ENCODE measurements around the gene SLC9A7. TPM values are rescaled to one million over a fixed set of nuclear protein-coding genes. Genes with fewer than 3 reads are reported as not detected.

Gene SLC9A7
- total and polyA plus RNA-seq, 4 experiments from 2014 or later = 0.42 to 3.5 (median 2.0) TPM

DNA sequence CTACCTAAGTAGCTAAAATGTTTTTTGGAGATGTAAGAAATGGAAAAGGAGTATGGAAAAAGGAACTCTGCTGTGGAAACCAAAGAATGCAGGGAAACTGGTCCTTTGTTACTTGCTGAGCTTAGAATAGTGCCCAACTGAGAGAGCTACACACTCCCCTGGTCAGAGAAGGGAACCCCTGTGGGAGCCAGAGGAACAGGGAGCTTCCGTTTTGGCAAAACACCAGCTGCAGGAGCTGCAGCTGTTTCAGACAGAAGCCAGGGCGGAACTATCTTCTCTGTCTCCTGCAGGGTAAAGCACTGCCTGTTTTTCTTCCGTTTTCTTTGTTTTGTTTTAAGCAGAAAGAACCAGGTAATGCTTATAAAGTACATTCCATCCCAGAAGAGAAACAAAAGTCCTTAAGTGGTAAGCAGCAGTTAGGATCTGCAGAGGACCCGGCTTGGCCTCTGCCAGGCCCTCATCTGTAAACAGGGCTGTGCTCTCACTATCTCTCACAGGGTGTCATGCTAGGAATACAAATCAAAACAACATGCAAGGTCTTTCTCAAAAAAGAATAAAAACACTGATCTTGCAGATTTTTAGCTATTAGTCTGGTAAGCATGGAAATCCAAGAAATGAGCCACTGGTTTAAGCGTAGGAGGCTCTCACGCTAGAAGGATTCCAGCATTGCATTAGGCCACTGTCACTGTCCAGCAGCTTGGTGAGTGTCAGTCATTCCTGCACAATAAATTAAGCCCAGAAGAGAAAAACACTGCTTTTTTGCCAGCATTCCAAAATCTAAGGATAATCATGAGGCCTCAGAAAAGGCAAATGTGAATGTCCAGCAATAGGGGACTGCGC, 109.3 kb downstream of the SLC9A7 start:
- Histone ChIP-seq H3K36me3 (ENCODE audit: insufficient read depth, low read length) (no peaks in the 10 kb centered on the region), H3K4me3 (ENCODE audit: low read length in 2 of 2) (no peak overlapping the region), H3K27ac (ENCODE audit: low read depth, low read length) (no peak overlapping the region), H3K27me3 (ENCODE audit: insufficient read depth, low read length) (no peaks in the 10 kb centered on the region), H3K4me1 (ENCODE audit: insufficient read depth, low read length) (no peaks in the 10 kb centered on the region), H3K9me3 (ENCODE audit: control insufficient read depth in 1 of 2, low read length in 2 of 2) (no peaks in the 10 kb centered on the region)
- no peaks in the 10 kb centered on the region for H3K27me3 Mint-ChIP-seq
- H3K9me3 Mint-ChIP-seq = no peaks in the 10 kb centered on the region
- no peaks in the 10 kb centered on the region for H3K36me3 Mint-ChIP-seq
- peaks cover 0 to 1% (median 0%) of the 10 kb centered on the region in 4 donors for H3K4me1 Mint-ChIP-seq
- POLR2A ChIA-PET (ENCODE audit: partially characterized antibody) = no interaction called here
- no peak for DNase-seq
- H3K4me3 Mint-ChIP-seq = no peak overlapping the region
- intact Hi-C loops (cut with micrococcal nuclease) = no loop called here
- CTCF ChIA-PET (ENCODE audit: partially characterized antibody) = interaction anchor here (0.8 to 2.0 kb wide), 3 partner anchors 36 to 95 kb away, joined by 3 to 5 read pairs (median 3); no protein-coding TSS in a partner anchor
- no peak overlapping the region for H3K27ac Mint-ChIP-seq

DNA sequence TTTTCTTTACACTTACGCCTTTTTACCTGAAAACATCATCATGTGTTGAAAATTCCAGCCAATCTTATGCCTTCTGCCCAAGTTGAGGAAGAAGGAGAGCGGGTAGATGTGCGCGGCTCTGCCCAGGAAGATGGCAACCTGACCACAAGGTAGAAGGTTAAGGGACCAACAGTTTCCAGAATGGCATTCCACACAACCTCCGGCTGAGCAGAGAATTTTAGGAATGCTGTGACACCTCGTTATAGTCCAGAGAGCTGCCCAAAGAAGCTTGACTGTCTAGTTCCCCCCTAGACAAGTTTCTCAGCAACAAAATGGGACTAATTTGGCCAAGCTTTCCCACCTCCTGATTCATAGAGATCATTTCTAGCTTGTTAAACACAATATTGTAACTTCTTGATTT, 110.3 kb downstream of the SLC9A7 start:
- CTCF ChIA-PET (ENCODE audit: partially characterized antibody) = interaction anchor here (0.8 to 2.0 kb wide), 3 partner anchors 37 to 94 kb away, joined by 3 to 5 read pairs (median 3); no protein-coding TSS in a partner anchor

GRCh38 chrX:46647251-46647650, 111.7 kb downstream of the SLC9A7 start:
- H3K27ac Mint-ChIP-seq = peak overlapping the region in 1 of 7 donors; percentile 55
- ChIA-PET CTCF (ENCODE audit: partially characterized antibody) (no interaction called here), POLR2A (ENCODE audit: partially characterized antibody) (no interaction called here)
- no peaks in the 10 kb centered on the region for H3K4me1 ChIP-seq (ENCODE audit: insufficient read depth, low read length)
- no peak overlapping the region for H3K4me3 Mint-ChIP-seq
- H3K4me1 Mint-ChIP-seq = peaks cover under 1 to 2% (median 1%) of the 10 kb centered on the region in 4 donors
- H3K4me3 ChIP-seq (ENCODE audit: low read length in 2 of 2) = no peak overlapping the region
- no peaks in the 10 kb centered on the region for H3K36me3 Mint-ChIP-seq
- no peak overlapping the region for H3K27ac ChIP-seq (ENCODE audit: low read depth, low read length)
- no peaks in the 10 kb centered on the region for H3K36me3 ChIP-seq (ENCODE audit: insufficient read depth, low read length)
- no peaks in the 10 kb centered on the region for H3K9me3 Mint-ChIP-seq
- intact Hi-C loops (cut with micrococcal nuclease) = no loop called here
- no peaks in the 10 kb centered on the region for H3K9me3 ChIP-seq (ENCODE audit: control insufficient read depth in 1 of 2, low read length in 2 of 2)
- H3K27me3 Mint-ChIP-seq = no peaks in the 10 kb centered on the region
- H3K27me3 ChIP-seq (ENCODE audit: insufficient read depth, low read length) = no peaks in the 10 kb centered on the region
- no peak for DNase-seq

More for the DNA sequence above, 110.3 kb downstream of the SLC9A7 start:
- Mint-ChIP-seq H3K27ac (no peak overlapping the region), H3K4me1 (peaks cover 0 to 1% (median 0%) of the 10 kb centered on the region in 4 donors), H3K4me3 (no peak overlapping the region), H3K9me3 (no peaks in the 10 kb centered on the region), H3K27me3 (no peaks in the 10 kb centered on the region), H3K36me3 (no peaks in the 10 kb centered on the region)
- no peaks in the 10 kb centered on the region for H3K27me3 ChIP-seq (ENCODE audit: insufficient read depth, low read length)
- POLR2A ChIA-PET (ENCODE audit: partially characterized antibody) = no interaction called here
- H3K27ac ChIP-seq (ENCODE audit: low read depth, low read length) = no peak overlapping the region
- H3K9me3 ChIP-seq (ENCODE audit: control insufficient read depth in 1 of 2, low read length in 2 of 2) = no peaks in the 10 kb centered on the region
- DNase-seq = no peak
- no peaks in the 10 kb centered on the region for H3K36me3 ChIP-seq (ENCODE audit: insufficient read depth, low read length)
- no peak overlapping the region for H3K4me3 ChIP-seq (ENCODE audit: low read length in 2 of 2)
- intact Hi-C loops (cut with micrococcal nuclease) = no loop called here
- no peaks in the 10 kb centered on the region for H3K4me1 ChIP-seq (ENCODE audit: insufficient read depth, low read length)

DNA sequence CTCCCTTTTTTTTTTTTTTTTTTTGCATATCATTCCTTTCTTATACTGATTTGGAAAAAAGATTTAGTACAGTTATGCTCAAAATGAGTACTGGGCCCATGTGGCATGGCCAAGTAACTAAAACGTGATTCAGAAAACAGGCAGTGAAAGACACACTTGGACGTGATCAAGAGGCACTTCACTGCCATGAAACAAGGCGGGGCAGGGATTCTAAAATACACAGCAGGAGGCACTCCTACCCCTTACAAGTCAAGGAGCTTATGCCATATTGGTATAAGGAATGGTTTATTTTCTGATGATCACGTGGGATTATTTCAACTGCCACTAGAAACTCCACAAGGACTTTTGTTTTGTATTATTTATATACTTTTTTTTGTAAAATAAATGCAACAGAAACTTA, 113.3 kb downstream of the SLC9A7 start:
- no peak overlapping the region for H3K27ac ChIP-seq (ENCODE audit: low read depth, low read length)
- H3K4me1 Mint-ChIP-seq = peaks cover 4 to 13% (median 6%) of the 10 kb centered on the region in 4 donors
- no peak overlapping the region for H3K4me3 ChIP-seq (ENCODE audit: low read length in 2 of 2)
- intact Hi-C loops (cut with micrococcal nuclease) = no loop called here
- POLR2A ChIA-PET (ENCODE audit: partially characterized antibody) = no interaction called here
- no peaks in the 10 kb centered on the region for H3K27me3 Mint-ChIP-seq
- no peak overlapping the region for H3K4me3 Mint-ChIP-seq
- no peaks in the 10 kb centered on the region for H3K36me3 ChIP-seq (ENCODE audit: insufficient read depth, low read length)
- DNase-seq = no peak
- no peaks in the 10 kb centered on the region for H3K9me3 ChIP-seq (ENCODE audit: control insufficient read depth in 1 of 2, low read length in 2 of 2)
- H3K27ac Mint-ChIP-seq = no peak overlapping the region
- H3K36me3 Mint-ChIP-seq = no peaks in the 10 kb centered on the region
- H3K9me3 Mint-ChIP-seq = no peaks in the 10 kb centered on the region
- CTCF ChIA-PET (ENCODE audit: partially characterized antibody) = interaction anchor here (1.5 kb wide), 1 partner anchor 73 kb away, joined by 5 read pairs; no protein-coding TSS in a partner anchor
- no peaks in the 10 kb centered on the region for H3K27me3 ChIP-seq (ENCODE audit: insufficient read depth, low read length)
- no peaks in the 10 kb centered on the region for H3K4me1 ChIP-seq (ENCODE audit: insufficient read depth, low read length)

- no peak for DNase-seq
- H3K4me3 Mint-ChIP-seq = no peak overlapping the region
- H3K9me3 Mint-ChIP-seq = no peaks in the 10 kb centered on the region
- H3K27me3 Mint-ChIP-seq = no peaks in the 10 kb centered on the region
- no peaks in the 10 kb centered on the region for H3K36me3 ChIP-seq (ENCODE audit: insufficient read depth, low read length)
- no peaks in the 10 kb centered on the region for H3K9me3 ChIP-seq (ENCODE audit: control insufficient read depth in 1 of 2, low read length in 2 of 2)
- H3K27ac ChIP-seq (ENCODE audit: low read depth, low read length) = no peak overlapping the region
- H3K27me3 ChIP-seq (ENCODE audit: insufficient read depth, low read length) = no peaks in the 10 kb centered on the region
- H3K4me1 Mint-ChIP-seq = peaks cover 4 to 13% (median 6%) of the 10 kb centered on the region in 4 donors
- POLR2A ChIA-PET (ENCODE audit: partially characterized antibody) = no interaction called here
- intact Hi-C loops (cut with micrococcal nuclease) = no loop called here
- no peaks in the 10 kb centered on the region for H3K4me1 ChIP-seq (ENCODE audit: insufficient read depth, low read length)
- H3K36me3 Mint-ChIP-seq = no peaks in the 10 kb centered on the region
- no peak overlapping the region for H3K4me3 ChIP-seq (ENCODE audit: low read length in 2 of 2)
- no peak overlapping the region for H3K27ac Mint-ChIP-seq
- CTCF ChIA-PET (ENCODE audit: partially characterized antibody) = interaction anchor here (1.1 to 2.9 kb wide), 3 partner anchors 33 to 89 kb away, joined by 3 to 19 read pairs (median 16); no protein-coding TSS in a partner anchor
Measured at GRCh38 chrX:46643636-46644035, 115.3 kb downstream of the SLC9A7 start.

DNA sequence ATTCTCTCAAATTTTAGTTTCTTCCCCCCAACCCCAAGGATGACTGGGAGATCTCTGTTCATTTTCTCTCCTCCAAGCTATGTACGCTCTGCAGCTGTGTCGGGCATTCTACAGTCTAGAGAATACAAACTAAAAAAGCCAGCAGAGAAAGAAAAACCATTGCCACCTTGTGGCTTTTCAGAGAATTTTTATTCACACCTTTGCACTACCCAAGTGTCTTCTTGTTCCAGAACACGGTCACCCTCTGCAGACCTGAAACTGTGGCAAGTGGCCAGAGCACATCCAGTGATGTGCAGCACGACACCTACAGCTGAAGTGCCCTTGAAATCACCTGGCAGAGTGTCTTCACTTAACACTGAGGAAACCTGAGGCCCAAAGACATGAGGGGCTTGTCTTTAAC, 116.8 kb downstream of the SLC9A7 start:
- Mint-ChIP-seq H3K9me3 (no peaks in the 10 kb centered on the region), H3K27me3 (no peaks in the 10 kb centered on the region), H3K4me1 (peaks cover 4 to 13% (median 6%) of the 10 kb centered on the region in 4 donors), H3K27ac (no peak overlapping the region), H3K36me3 (no peaks in the 10 kb centered on the region), H3K4me3 (peak overlapping the region in 1 of 8 donors; percentile 11)
- intact Hi-C loops (cut with micrococcal nuclease) = loop anchor here (1.0 kb wide), 2 partner anchors 69 to 87 kb away; partner anchors contain the start of gene CHST7
- ChIA-PET CTCF (ENCODE audit: partially characterized antibody) (interaction anchor here (0.8 to 2.9 kb wide), 20 partner anchors 11 to 262 kb away, joined by 3 to 32 read pairs (median 4); no protein-coding TSS in a partner anchor), POLR2A (ENCODE audit: partially characterized antibody) (interaction anchor here (0.8 to 1.2 kb wide), 4 partner anchors 50 to 68 kb away, joined by 3 to 11 read pairs (median 3); partner anchors contain the start of gene CHST7)
- Histone ChIP-seq H3K27ac (ENCODE audit: low read depth, low read length) (no peak overlapping the region), H3K9me3 (ENCODE audit: control insufficient read depth in 1 of 2, low read length in 2 of 2) (no peaks in the 10 kb centered on the region), H3K4me3 (ENCODE audit: low read length in 2 of 2) (no peak overlapping the region), H3K4me1 (ENCODE audit: insufficient read depth, low read length) (no peaks in the 10 kb centered on the region), H3K36me3 (ENCODE audit: insufficient read depth, low read length) (no peaks in the 10 kb centered on the region), H3K27me3 (ENCODE audit: insufficient read depth, low read length) (no peaks in the 10 kb centered on the region)
- DNase-seq = peak in 4 of 5 donors; percentile 39 to 46 (median 42)

DNA sequence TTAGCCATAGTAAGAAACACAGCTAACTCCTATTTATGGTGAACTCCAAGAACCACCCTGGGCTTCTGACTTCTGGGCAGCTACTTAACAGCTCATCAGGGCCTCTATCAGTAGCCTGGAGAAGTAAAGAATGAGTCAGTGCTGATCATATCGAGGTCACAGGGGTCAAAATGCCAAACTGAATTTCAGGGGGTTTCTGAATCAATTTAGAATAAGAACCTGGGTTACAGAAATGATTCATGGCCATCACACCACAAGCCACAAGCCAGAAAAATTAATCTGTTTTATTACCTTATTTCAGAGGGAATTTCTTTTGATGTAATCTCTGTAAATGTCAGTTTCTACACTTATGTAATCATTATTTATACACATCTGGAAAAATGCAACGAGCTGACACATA, 121.0 kb downstream of the SLC9A7 start:
- H3K27me3 Mint-ChIP-seq = no peaks in the 10 kb centered on the region
- no peak overlapping the region for H3K4me3 ChIP-seq (ENCODE audit: low read length in 2 of 2)
- H3K4me3 Mint-ChIP-seq = no peak overlapping the region
- ChIA-PET CTCF (ENCODE audit: partially characterized antibody) (interaction anchor here (0.5 to 2.4 kb wide), 2 partner anchors 83 to 120 kb away, joined by 3 to 6 read pairs; no protein-coding TSS in a partner anchor), POLR2A (ENCODE audit: partially characterized antibody) (interaction anchor here (1.5 kb wide), 1 partner anchor 64 kb away, joined by 4 read pairs; no protein-coding TSS in a partner anchor)
- no peaks in the 10 kb centered on the region for H3K27me3 ChIP-seq (ENCODE audit: insufficient read depth, low read length)
- H3K4me1 Mint-ChIP-seq = peaks cover 7 to 29% (median 16%) of the 10 kb centered on the region in 4 donors
- H3K4me1 ChIP-seq (ENCODE audit: insufficient read depth, low read length) = peaks cover 20% of the 10 kb centered on the region
- H3K9me3 ChIP-seq (ENCODE audit: control insufficient read depth in 1 of 2, low read length in 2 of 2) = no peaks in the 10 kb centered on the region
- intact Hi-C loops (cut with micrococcal nuclease) = no loop called here
- H3K9me3 Mint-ChIP-seq = no peaks in the 10 kb centered on the region
- H3K27ac ChIP-seq (ENCODE audit: low read depth, low read length) = no peak overlapping the region
- DNase-seq = peak in 1 of 5 donors; percentile 39
- no peaks in the 10 kb centered on the region for H3K36me3 Mint-ChIP-seq
- peak overlapping the region in 1 of 7 donors; percentile 57 for H3K27ac Mint-ChIP-seq
- no peaks in the 10 kb centered on the region for H3K36me3 ChIP-seq (ENCODE audit: insufficient read depth, low read length)
